HCEC 1CT (cell line): Measurements from ENCODE around the gene SMS.
"Not testable (repeated sequence)": the region's sequence is repeated elsewhere in the genome, so short reads cannot be mapped to it uniquely, and the experiment has no call there.

Experiments
- DNase-seq: peaks from one replicate; pipeline ENCODE4 v3.0.0-alpha.2; 2017

SMS gene

GRCh38 chrX:21952624-21953023, 12.1 kb downstream of the SMS start:
- no peak for DNase-seq

- not testable (repeated sequence) for DNase-seq
Observed at GRCh38 chrX:21953195-21953830, 12.8 kb downstream of the SMS start.

GRCh38 chrX:21955403-21956189, 15.1 kb downstream of the SMS start:
- DNase-seq: no peak

GRCh38 chrX:21956783-21957182, 16.3 kb downstream of the SMS start:
- DNase-seq: no peak

- no peak for DNase-seq
Observed at GRCh38 chrX:21958187-21958586, 17.7 kb downstream of the SMS start.

GRCh38 chrX:21958916-21959315, 18.4 kb downstream of the SMS start:
- peak; percentile 53 for DNase-seq

- DNase-seq: no peak
Observed at GRCh38 chrX:21959362-21960051, 19.0 kb downstream of the SMS start.

DNA sequence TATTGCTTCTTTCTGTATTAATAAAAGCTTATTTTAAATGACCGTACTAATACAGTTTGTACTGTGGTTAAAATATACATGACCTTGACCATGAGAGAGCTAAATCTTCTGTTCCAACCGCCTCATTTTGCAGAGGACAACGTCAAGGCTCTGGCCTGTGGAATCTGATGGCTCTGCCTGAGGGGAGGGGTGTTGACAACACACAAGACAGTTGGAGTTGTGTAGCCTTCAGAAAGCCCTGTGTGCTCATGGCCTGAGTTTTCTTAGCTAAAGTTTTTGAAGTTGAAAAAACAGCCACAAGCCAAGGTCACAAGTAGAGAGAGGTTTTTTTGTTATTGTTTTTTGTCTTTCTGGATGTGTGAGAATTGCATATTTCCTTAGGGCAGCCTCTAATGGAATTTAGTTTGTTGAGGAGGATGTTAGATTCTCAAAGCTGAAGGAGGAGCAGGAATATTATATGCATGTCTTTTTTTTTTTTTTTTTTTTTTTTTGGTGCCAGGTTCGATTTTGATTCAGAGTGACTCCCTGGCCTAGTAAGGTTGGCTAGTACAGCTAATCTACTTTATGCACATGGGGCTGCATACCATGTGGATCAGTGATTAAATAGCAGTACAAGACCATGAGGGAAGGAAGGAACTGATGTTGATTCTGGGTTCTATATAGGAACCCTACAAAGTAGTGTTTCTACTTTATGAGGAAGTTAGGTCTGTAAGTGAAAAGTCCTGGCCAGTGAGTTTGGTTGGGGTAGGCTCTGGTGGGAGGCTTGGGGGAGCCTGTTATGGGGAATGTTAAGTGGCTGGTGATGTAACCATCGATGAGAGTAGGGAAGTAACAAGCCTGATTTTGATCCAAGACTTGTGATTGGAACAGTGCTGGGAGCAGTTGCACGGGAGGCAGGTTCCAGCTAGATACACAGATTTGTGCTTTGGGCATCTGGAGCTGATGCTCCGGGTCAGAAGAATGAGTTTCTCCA, 20.3 kb downstream of the SMS start:
- no peak for DNase-seq

DNA sequence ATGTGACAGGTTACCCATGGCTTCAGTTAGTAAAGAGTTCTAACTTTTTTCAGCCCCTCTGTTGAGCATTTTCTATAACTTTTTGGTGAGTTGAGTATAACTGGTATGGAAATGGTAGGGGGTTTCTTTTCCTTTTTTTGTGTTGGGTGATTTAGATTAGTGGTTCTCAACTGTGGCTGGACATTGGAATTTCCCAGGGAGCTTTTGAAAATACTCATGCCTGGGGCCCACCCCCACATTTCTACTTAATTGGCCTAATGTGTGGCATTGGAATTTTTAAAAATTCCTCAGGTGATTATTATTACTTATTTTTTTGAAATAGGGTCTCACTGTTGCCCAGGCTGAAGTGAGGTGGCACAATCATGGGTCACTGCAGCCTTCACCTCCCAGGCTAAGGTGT, 21.9 kb downstream of the SMS start:
- DNase-seq: no peak

DNA sequence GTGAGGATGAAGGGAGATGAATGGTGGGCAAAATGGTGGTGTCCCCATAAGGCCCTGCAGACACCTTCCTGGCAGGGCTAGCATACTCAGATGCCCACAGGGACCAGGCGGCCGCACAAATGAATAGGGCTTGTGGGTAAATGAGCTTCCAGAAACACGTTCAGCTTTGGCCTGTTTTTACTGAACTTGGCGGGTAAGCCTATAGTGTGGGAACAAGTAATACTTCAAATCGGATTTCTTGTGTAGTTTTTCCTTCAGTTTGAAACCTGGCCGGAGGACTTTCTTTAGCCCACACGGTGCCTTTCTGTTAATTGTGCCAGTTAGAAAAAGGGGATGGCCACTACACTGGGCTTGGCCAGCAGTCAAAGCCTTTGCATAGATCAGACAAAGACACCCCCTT, 22.8 kb downstream of the SMS start:
- DNase-seq: no peak

- DNase-seq: peak; percentile 43
Observed at GRCh38 chrX:21963731-21964405, 23.4 kb downstream of the SMS start.

DNA sequence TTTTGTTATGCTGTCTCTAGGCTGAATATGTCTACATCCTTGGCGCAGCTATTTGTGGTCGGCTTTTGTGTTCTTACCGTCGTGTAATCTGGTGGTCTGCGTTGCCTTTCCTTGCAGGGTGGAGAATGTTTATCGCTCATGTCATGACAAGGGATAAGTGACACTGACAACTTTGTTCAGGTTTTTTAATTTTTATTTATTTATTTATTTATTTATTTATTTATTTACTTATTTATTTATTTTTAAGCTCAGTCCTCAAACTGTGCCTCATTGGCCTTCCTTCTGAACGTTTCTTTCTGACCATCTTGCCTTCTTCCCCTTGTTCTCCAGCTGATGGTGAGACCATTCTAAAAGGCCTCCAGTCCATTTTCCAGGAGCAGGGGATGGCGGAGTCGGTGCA, 26.4 kb downstream of the SMS start:
- DNase-seq: no peak

- no peak for DNase-seq
Observed at GRCh38 chrX:21968333-21968732, 27.8 kb downstream of the SMS start.

- no peak for DNase-seq
Observed at GRCh38 chrX:21970326-21970725, 29.8 kb downstream of the SMS start.

DNA sequence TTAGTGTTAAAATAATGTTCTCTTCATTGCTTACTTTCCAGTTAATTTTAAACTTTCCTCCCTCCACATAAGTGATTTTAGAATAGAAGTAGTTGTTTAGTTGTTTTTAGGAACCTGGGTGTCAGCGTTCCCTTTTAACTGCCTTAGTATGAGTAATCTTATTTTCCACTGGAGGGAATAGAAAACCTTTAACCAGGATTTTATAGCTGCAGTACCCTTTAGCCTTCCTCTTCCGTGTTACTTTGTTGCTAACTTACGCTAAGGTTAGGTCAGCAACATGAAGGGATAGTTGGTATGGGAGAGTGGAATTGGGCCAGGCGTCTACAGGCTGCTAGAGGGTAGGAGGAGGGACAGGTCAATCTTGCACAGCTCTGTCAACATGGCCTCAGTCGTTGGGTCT, 31.5 kb downstream of the SMS start:
- no peak for DNase-seq

GRCh38 chrX:21972721-21973120, 32.2 kb downstream of the SMS start:
- DNase-seq: peak; percentile 76

DNA sequence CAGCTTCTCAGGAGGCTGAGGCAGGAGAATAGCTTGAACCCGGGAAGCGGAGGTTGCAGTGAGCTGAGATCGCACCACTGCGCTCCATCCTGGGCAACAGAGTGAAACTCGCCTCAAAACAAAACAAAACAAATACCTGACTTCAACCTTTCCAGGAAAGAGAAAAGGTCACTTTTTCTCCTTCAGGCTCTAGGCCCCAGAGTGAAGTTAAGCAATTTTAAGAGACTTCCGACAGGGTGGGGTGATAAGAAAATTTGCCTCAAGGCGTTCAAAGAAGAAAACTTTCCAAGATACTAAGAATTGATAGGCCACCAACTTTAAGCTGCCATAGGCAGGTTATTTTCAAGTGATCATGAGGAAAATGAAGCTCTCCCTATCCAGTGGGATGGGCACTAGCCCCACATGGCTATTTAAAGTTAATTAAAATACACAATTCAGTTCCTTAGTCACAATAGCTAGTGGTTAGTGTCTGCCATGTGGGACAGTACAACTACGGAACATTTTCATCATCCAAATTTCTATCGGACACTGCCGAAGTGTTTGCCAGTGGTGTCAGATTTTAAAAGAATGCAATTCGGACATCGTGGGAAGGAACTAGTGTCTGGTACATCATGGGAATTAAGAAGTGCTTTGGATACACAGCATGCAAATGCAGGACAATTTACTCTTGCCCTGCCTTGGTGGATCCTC, 33.0 kb downstream of the SMS start:
- no peak for DNase-seq

- no peak for DNase-seq
Observed at GRCh38 chrX:21974011-21974385, 33.5 kb downstream of the SMS start.

GRCh38 chrX:21975242-21975641, 34.7 kb downstream of the SMS start:
- DNase-seq: no peak

DNA sequence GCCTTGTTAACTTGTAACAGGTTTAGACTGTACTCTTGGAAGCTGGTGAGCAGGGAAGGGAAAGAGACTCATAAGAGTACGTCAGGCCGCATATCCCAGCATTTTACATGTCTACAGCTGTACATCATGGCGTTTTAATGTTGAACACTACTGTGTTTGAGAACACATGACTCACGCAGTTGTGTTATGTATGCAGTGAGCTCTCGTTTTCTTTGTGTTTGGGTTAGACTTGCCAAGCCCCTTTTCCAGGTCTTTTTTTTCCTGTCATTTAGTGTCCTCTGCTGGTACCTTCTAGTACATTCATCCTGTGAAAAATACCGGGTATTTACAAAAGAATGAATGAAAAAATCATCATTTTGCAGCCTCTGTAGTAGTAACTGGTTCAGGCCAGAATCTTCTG, 35.3 kb downstream of the SMS start:
- DNase-seq: peak; percentile 38

DNA sequence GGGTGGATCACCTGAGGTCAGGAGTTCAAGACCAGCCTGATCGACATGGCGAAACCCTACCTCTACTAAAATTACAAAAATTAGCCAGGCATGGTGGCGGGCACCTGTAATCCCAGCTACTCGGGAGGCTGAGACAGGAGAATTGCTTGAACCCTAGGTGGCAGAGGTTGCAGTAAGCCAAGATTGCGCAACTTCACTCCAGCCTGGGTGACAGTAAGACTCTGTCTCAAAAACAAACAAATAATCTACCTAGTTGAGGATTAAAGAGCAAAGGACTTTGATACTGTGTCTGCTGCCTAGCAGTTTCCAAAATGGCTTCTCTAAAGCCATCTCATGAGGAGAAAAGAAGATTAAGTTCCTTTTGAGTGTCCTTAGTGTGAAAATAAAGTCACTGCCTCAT, 37.8 kb downstream of the SMS start:
- no peak for DNase-seq

GRCh38 chrX:21982311-21982710, 41.8 kb downstream of the SMS start:
- DNase-seq: no peak
